Effector CD4-positive, alpha-beta T cell (primary cell): ENCODE measurements around the gene ABCA8.

Source experiments
- DNase-seq: peaks from one replicate; pipeline ENCODE4 v3.0.0-alpha.2; 2020

ABCA8 gene

GRCh38 chr17:68821860-68822696, 133.1 kb downstream of the ABCA8 start:
- DNase-seq, result no peak

GRCh38 chr17:68820825-68821481, 134.2 kb downstream of the ABCA8 start:
- no peak for DNase-seq

- no peak for DNase-seq
Measured at GRCh38 chr17:68820476-68820824, 134.7 kb downstream of the ABCA8 start.

- no peak for DNase-seq
Measured at GRCh38 chr17:68819465-68819864, 135.7 kb downstream of the ABCA8 start.
